HCT116 (cell line): ENCODE measurements around the gene KRT33A. TPM values are rescaled to one million over a fixed set of nuclear protein-coding genes. Genes with fewer than 3 reads are reported as not detected.

ENCODE experiments used
- ATAC-seq: fragments of 200-7000 bp; cut with Tn5 transposase; 2 replicates; pipeline ENCODE4 v1.9.1; 2020; ENCODE audit warnings: mild to moderate bottlenecking, moderate library complexity
- BruUV-seq: library from RNA; stranded (reverse); fragments of 400-500 nt; replicated peaks from 2 replicates; lab custom pipeline; 2021; lab: Mats Ljungman, UMichigan
- CTCF ChIA-PET: fragments of 300-600 bp; sonication (Branson Sonifier 250); formaldehyde crosslinking; loops from one replicate; lab custom pipeline; 2021; ENCODE audit warnings: antibody characterized with exemption; lab: Charles Lee
- POLR2A ChIA-PET: fragments of 300-600, 350-600 bp; sonication (Branson Sonifier 250); formaldehyde crosslinking; loops from one replicate; lab custom pipeline; 2021; ENCODE audit warnings: antibody characterized with exemption; lab: Charles Lee
- RAD21 ChIA-PET, 2 experiments: fragments of 300-600 bp; sonication (Branson Sonifier 250); formaldehyde crosslinking; loops; one replicate each; lab custom pipeline; 2023; ENCODE audit warnings: low total read pairs in 2 of 2; ENCODE audit not compliant: uncharacterized antibody in 2 of 2, unreplicated experiment in 2 of 2, low non-redundant PET in 1 of 2; lab: Charles Lee
- DNase-seq: peaks from one replicate; pipeline ENCODE4 v3.0.0-alpha.2; 2010; ENCODE audit warnings: low read depth, low spot score
- H2AFZ ChIP-seq: fragments of 200-600 bp; shearing (Covaris generic), sonication (generic); 2 replicates; pipeline ENCODE4 v1.6.1; 2017; ENCODE audit warnings: low read depth, mixed run types, mixed read lengths, antibody characterized with exemption, low read length; ENCODE audit not compliant: poor library complexity, severe bottlenecking
- H3K27ac ChIP-seq: 2 replicates; pipeline ENCODE4 v1.5.1; 2012; ENCODE audit warnings: low read depth, low read length
- H3K27me3 ChIP-seq: fragments of 200-600 bp; sonication (generic); 2 replicates; pipeline ENCODE4 v1.6.1; 2016; ENCODE audit warnings: mixed run types, low read length, mixed read lengths; ENCODE audit not compliant: insufficient read depth
- H3K36me3 ChIP-seq, 2 experiments: fragments of 200-500 bp in 1 of 2; fragments of 200-600 bp in 1 of 2; sonication (Bioruptor generic) in 1 of 2; sonication (generic) in 1 of 2; 2 replicates each; pipeline versions ENCODE4 v1.5.1 to v1.6.1; 2014 to 2016; ENCODE audit warnings: low read length in 2 of 2, inconsistent platforms in 1 of 2, mixed read lengths in 1 of 2, mixed run types in 1 of 2; ENCODE audit not compliant: insufficient read depth in 2 of 2, control insufficient read depth in 1 of 2
- H3K4me1 ChIP-seq, 2 experiments: fragments of 200-600 bp in 1 of 2; sonication (generic) in 1 of 2; 2 replicates each; pipeline versions ENCODE4 v1.5.1 to v1.6.1; 2012 to 2017; ENCODE audit warnings: low read length in 2 of 2, inconsistent platforms in 1 of 2, mild to moderate bottlenecking in 1 of 2, mixed read lengths in 1 of 2, mixed run types in 1 of 2, moderate library complexity in 1 of 2; ENCODE audit not compliant: insufficient read depth in 2 of 2, control insufficient read depth in 1 of 2
- H3K4me2 ChIP-seq: fragments of 200-600 bp; sonication (generic); 2 replicates; pipeline ENCODE4 v1.6.1; 2017; ENCODE audit warnings: mixed run types, low read length, mixed read lengths
- H3K4me3 ChIP-seq, 2 experiments: fragments of 200-600 bp in 1 of 2; sonication (generic) in 1 of 2; replicated peaks in 1 of 2; 2 replicates each; pipeline ENCODE4 v1.5.1; 2011 to 2016; ENCODE audit warnings: low read length in 2 of 2, control low read depth in 1 of 2, low read depth in 1 of 2, mild to moderate bottlenecking in 1 of 2, mixed read lengths in 1 of 2, mixed run types in 1 of 2
- H3K79me2 ChIP-seq: fragments of 200-600 bp; sonication (generic); 2 replicates; pipeline ENCODE4 v1.6.1; 2017; ENCODE audit warnings: mild to moderate bottlenecking, mixed run types, low read length, moderate library complexity, mixed read lengths; ENCODE audit not compliant: insufficient read depth
- H3K9ac ChIP-seq: fragments of 200-600 bp; sonication (generic); 2 replicates; pipeline ENCODE4 v1.6.1; 2016; ENCODE audit warnings: low read length, mixed read lengths
- H3K9me2 ChIP-seq: fragments of 200-600 bp; sonication (generic), shearing (Covaris generic); 2 replicates; pipeline ENCODE4 v1.6.1; 2017; ENCODE audit warnings: mixed run types, mild to moderate bottlenecking, moderate library complexity; ENCODE audit not compliant: insufficient read depth
- H3K9me3 ChIP-seq, 2 experiments: fragments of 200-500 bp in 1 of 2; fragments of 200-600 bp in 1 of 2; sonication (Bioruptor generic) in 1 of 2; sonication (generic) in 1 of 2; 2 replicates each; pipeline ENCODE4 v1.6.1; 2014 to 2017; ENCODE audit warnings: low read length in 2 of 2, mixed read lengths in 2 of 2, inconsistent platforms in 1 of 2, low read depth in 1 of 2, mild to moderate bottlenecking in 1 of 2, mixed run types in 1 of 2, moderate library complexity in 1 of 2; ENCODE audit not compliant: control insufficient read depth in 1 of 2, insufficient read depth in 1 of 2
- H4K20me1 ChIP-seq: fragments of 200-600 bp; sonication (generic), shearing (Covaris generic); 2 replicates; pipeline ENCODE4 v1.6.1; 2017; ENCODE audit warnings: mixed run types, mild to moderate bottlenecking, moderate library complexity; ENCODE audit not compliant: insufficient read depth
- ATF3 ChIP-seq: IDR thresholded peaks from 2 replicates; pipeline ENCODE4 v1.6.1; 2012
- ELF1 ChIP-seq: IDR thresholded peaks from 2 replicates; pipeline ENCODE4 v1.6.1; 2012; ENCODE audit warnings: low read depth, borderline replicate concordance
- EZH2 ChIP-seq: fragments of 200-600 bp; sonication (generic); IDR thresholded peaks from 2 replicates; pipeline ENCODE4 v1.6.1; 2017; ENCODE audit warnings: antibody characterized with exemption, mixed run types
- FOSL1 ChIP-seq: IDR thresholded peaks from 2 replicates; pipeline ENCODE4 v1.6.1; 2012; ENCODE audit warnings: low read depth
- JUND ChIP-seq: IDR thresholded peaks from 2 replicates; pipeline ENCODE4 v1.6.1; 2012
- MAX ChIP-seq: IDR thresholded peaks from 2 replicates; pipeline ENCODE4 v1.6.1; 2012
- POLR2A ChIP-seq: IDR thresholded peaks from 2 replicates; pipeline ENCODE4 v1.7.0; 2011; ENCODE audit warnings: borderline replicate concordance; ENCODE audit not compliant: insufficient read depth, insufficient read length; ENCODE audit errors: extremely low read depth
- POLR2AphosphoS5 ChIP-seq: IDR thresholded peaks from 2 replicates; pipeline ENCODE4 v1.6.1; 2011; ENCODE audit warnings: mild to moderate bottlenecking, low read depth, low read length, moderate library complexity
- RAD21 ChIP-seq: IDR thresholded peaks from 2 replicates; pipeline ENCODE4 v1.6.1; 2012; ENCODE audit warnings: low read depth, mild to moderate bottlenecking
- REST ChIP-seq: IDR thresholded peaks from 2 replicates; pipeline ENCODE4 v1.6.1; 2012; ENCODE audit warnings: low read depth
- SP1 ChIP-seq: IDR thresholded peaks from 2 replicates; pipeline ENCODE4 v1.6.1; 2012; ENCODE audit warnings: low read depth
- TCF7L2 ChIP-seq: IDR thresholded peaks from 2 replicates; pipeline ENCODE4 v1.7.0; 2011; ENCODE audit warnings: borderline replicate concordance, inconsistent platforms; ENCODE audit not compliant: insufficient read depth, insufficient read length; ENCODE audit errors: extremely low read depth
- ZBTB33 ChIP-seq: IDR thresholded peaks from 2 replicates; pipeline ENCODE4 v1.6.1; 2011; ENCODE audit warnings: mild to moderate bottlenecking, low read length, moderate library complexity; ENCODE audit not compliant: insufficient replicate concordance; ENCODE audit errors: extremely low read depth
- ZFX ChIP-seq: fragments of 450-650 bp; IDR thresholded peaks from 2 replicates; pipeline ENCODE4 v1.6.1; 2017
- ZNF274 ChIP-seq: fragments of 200-500 bp; sonication (Bioruptor generic); IDR thresholded peaks from 2 replicates; pipeline ENCODE4 v1.6.1; 2014; ENCODE audit warnings: mild to moderate bottlenecking, low read depth, low read length, inconsistent platforms
- intact Hi-C: fragments of 100-400 bp; cut with micrococcal nuclease; formaldehyde crosslinking; loops from 2 replicates; pipeline ENCODE4 v1.10.0; 2022
- total RNA-seq: library from RNA; stranded (reverse); gene quantifications from one replicate; pipeline ENCODE4 v1.2.1, GENCODE V29; 2021; ENCODE audit not compliant: unreplicated experiment

The KRT33A gene
- total RNA-seq, 1 experiment from 2014 or later = not detected

GRCh38 chr17:41315814-41316445, 34.7 kb downstream of the KRT33A start:
- Histone ChIP-seq H3K4me3 (no peak overlapping the region), H3K9ac (no peak overlapping the region), H3K4me2 (no peak overlapping the region), H3K36me3 (peaks cover 0 to 4% of the 10 kb centered on the region in 2 experiments; a peak in 1 of 4 replicates), H3K9me3 (peaks cover 4 to 17% of the 10 kb centered on the region in 2 experiments; a peak in 1 of 4 replicates), H4K20me1 (no peaks in the 10 kb centered on the region), H3K9me2 (no peaks in the 10 kb centered on the region), H3K79me2 (no peaks in the 10 kb centered on the region), H3K27me3 (no peaks in the 10 kb centered on the region), H3K4me1 (no peaks in the 10 kb centered on the region), H2AFZ (no peak overlapping the region), H3K27ac (no peak overlapping the region)
- ATAC-seq = no peak
- BruUV-seq = no TSS peak
- TF ChIP-seq MAX = no peak
- TF ChIP-seq EZH2 = no peak
- no peak for TF ChIP-seq ATF3
- TF ChIP-seq POLR2AphosphoS5 = no peak
- TF ChIP-seq ZBTB33 = no peak
- TF ChIP-seq SP1 = no peak
- no peak for TF ChIP-seq ZFX
- TF ChIP-seq FOSL1 = no peak
- TF ChIP-seq ELF1 = no peak
- TF ChIP-seq REST = no peak
- TF ChIP-seq POLR2A = no peak
- no peak for TF ChIP-seq TCF7L2
- TF ChIP-seq JUND = no peak
- TF ChIP-seq ZNF274 = no peak
- TF ChIP-seq RAD21 = no peak
- ChIA-PET RAD21 (no interaction called here), CTCF (no interaction called here), POLR2A (no interaction called here)
- intact Hi-C loops = no loop called here
- no peak for DNase-seq
